GM21390 (cell line): ENCODE data around the gene ZNF793.

ENCODE experiments used
- ATAC-seq: cut with Tn5 transposase; IDR thresholded peaks from one replicate; pipeline ENCODE4 v1.9.1; 2021; ENCODE audit not compliant: unreplicated experiment

The ZNF793 gene

DNA sequence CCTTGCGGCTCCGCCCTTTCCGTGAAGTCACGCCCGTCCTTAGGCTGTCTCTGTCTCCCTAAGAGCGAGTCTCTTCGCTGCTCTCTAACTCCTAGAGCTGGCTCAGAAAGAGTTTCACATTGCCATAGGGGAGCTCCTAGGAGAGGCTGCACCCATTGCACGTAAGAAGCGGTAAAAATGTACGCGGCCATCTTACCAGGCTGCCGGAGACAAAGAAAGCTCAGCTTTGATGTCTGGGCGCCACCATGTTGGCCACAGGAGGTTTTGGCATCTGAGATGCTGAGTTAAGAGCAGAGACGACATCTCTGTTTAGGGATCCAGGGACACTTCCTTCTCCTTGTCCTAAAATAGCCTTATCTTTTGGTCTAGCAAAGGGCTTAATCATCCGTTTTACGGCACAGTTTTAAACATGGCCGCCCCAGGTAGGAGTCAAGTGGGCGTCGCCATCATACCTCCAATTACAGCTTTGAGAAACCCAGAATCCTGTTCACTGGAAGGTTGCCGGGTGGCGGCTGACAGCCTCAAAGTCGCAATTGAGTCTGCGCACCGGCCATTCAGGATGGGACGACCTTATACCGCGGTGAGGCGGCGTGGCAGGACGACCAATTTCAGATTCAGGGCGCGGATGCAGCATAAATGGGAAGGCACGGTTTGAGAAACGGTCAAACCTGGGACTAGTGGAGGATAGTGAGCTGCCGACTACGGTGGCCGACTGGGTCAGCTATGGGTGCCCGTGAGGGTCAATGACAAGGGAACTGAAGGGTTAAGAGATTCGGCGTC, at the start of gene ZNF793:
ZNF793 (plus strand) TSS at position 553 of the 780 bp plus-strand sequence. CDS start 16,501 bp downstream, outside the sequence.
- no peak for ATAC-seq

DNA sequence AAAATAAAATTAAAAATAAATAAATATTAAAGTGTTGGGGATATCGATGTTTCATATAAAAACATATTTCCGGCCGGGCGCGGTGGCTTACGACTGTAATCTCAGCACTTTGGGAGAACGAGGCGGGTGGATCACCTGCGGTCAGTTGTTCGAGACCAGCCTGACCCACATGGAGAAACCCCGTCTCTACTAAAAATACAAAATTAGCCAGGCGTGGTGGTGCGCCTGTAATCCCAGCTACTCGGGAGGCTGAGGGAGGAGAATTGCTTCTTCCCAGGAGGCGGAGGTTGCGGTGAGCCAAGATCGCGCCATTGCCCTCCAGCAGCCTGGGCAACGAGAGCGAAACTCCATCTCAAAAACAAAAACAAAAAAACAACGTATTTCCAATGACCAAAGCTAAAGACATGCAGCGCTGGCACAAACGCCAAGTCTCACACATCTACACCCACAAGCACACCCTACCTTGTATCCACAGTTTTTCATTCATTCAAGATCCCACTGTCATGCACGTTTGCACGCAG, 40.4 kb upstream of the ZNF793 start:
- ATAC-seq: no peak

DNA sequence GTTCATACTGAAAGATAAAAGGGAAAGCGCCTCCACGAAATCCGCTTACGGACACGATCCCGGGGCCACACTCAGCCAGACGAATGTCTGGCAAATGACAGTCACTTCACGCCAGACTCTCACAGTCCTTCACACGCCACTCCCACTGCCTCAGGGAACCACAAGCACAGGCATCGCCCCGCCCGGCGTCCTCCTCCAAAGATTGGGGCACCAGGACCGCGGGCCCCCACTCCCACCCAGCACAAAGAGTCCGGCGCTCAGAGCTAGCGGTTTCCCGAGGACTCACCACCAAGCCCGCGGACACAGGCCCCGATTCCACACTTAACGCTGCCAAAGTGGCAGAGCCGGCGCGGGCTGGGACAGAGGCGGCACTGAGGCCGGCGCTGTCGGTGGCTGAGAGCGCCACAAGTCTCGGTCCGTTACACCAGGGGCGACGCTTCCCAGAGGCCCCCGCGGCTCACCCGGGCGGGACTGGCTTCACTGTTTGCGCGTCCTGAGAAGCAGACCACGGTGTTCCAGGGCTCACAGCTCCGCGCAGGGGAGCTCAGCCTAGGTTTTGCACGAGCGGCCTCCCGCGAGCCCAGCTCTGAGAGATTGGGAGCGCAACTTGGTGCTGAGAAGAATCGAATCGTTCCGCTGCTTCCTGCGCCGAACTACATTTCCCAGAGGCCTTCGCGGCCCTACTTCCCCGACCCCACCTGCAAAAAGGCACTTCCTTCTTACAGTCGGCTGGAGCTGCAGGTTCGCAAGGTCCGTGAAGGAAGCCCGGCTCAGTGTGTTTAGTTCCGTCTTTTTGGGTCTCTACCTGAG, 39.7 kb upstream of the ZNF793 start, which contains the start of gene ZNF569:
ZNF569 (minus strand) TSS at position 647 of the 810 bp plus-strand sequence. CDS start 22,523 bp downstream, outside the sequence.
- ATAC-seq: peak; percentile 60

DNA sequence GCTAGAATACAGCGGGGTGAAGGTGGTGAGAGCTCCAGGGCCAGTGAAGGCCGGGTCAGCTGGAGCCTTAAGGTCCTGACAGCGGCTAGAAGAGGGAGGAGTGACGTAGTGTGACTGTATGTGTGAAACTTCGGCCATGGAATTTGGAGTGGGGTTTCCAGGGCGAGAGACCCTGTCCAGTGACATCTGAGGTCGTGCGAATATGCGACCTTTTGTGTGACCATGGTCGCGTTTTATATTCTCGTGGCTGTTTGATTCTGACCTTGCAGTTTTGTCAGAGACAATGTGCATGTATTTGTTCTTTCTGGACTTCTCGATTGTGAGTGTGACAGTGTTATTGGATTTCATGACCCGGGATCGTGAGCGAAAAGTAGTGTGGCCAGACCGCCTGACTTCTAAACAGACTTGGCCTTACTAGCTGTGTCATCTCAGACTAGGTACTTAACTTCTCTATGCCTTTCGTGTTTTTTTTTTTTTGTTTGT, 39.1 kb upstream of the ZNF793 start:
- no peak for ATAC-seq

DNA sequence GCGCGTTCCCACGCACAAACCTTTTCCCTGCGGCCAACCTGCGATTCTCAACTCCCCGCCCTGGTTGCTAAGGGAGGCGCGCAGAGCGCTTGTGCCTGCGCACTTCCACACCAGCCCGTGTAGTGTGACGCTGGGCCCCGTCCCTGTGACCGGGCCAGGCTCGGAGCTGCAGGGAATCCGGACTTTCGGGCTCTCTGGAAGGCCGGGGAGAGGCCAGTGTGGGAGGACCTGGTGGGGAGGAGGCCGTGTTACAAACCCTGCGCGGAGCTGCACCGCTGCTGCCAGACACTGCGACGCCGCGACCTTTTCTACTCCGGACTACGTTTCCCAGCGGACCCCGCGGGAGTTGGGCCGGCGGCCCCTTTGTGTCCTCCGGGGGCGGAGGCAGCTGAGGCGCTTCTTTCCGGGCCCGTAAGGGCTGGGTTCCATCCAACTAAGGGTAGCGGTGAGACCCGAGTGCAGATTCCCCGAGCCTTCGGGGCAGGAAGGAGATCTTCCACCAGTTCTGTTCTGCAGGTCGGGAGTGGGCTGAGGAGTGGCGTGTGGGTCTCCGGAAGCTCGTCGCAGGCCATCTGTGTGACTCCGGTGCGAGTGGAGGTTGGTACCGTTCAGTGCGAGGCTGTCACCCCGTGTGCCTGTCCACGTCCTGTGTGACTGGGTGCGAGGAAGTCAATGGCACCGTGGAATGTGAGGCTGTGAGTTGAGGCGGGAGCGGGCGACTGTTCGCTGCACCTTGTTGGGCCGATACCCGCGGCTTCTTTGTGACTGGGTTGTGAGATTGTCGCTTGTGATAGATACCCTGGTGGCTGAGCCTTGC, 37.6 kb upstream of the ZNF793 start, which contains the start of gene ZNF570:
ZNF570 (plus strand) TSS at position 396 of the 817 bp plus-strand sequence. CDS start 999 bp downstream, outside the sequence.
- peak; percentile 59 for ATAC-seq

DNA sequence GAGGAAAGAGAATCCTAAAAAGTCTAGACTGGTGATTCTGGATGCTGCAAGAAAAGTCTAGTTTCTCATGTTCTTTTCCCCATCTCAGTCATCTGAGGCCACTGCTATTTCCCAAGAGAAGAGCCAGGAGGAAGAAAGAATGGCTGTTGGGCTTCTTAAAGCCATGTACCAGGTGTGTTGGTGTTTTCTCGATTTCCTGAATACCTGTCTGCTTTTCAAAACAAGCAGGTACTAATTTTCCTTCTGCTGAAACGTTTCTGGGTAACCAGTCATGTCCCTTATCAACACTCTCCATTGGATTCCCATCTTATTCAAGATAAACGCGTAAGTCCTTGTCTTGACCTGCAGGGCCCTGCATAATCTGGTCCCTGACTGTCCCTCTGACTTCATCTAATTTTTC, 36.5 kb upstream of the ZNF793 start:
- ATAC-seq: no peak

DNA sequence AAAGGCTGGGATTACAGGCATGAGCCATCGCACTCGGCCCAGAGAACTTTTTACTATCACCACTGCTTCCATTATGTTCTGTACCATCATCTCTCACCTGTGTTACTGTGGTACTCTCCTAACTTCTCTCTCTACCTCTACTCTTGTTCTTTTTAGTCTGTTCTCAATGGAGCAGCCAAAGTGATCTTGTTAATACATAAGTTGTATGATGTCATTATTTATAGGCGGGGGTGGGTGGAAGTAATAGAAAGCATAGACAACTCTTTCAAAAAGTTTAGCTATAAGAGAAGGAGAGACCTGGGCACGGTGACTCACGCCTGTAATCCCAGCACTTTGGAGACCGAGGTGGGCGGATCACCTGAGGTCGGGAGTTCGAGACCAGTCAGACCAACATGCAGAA, 34.6 kb upstream of the ZNF793 start:
- ATAC-seq: no peak

DNA sequence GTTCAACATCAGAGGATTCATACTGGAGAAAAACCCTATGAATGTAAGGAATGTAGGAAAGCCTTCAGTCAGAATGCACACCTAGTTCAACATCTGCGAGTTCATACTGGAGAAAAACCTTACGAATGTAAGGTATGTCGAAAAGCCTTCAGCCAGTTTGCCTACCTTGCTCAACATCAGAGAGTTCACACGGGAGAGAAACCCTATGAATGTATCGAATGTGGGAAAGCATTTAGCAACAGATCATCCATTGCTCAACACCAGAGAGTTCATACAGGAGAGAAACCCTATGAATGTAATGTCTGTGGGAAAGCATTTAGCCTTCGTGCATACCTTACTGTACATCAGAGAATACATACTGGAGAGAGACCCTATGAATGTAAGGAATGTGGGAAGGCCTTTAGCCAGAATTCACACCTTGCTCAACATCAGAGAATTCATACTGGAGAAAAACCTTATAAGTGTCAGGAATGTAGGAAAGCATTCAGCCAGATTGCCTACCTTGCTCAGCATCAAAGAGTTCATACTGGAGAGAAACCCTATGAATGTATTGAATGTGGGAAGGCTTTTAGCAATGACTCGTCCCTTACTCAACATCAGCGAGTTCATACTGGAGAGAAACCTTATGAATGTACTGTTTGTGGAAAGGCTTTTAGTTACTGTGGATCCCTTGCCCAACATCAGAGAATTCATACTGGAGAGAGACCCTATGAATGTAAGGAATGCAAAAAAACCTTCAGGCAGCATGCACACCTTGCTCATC, 22.2 kb upstream of the ZNF793 start:
- no peak for ATAC-seq

DNA sequence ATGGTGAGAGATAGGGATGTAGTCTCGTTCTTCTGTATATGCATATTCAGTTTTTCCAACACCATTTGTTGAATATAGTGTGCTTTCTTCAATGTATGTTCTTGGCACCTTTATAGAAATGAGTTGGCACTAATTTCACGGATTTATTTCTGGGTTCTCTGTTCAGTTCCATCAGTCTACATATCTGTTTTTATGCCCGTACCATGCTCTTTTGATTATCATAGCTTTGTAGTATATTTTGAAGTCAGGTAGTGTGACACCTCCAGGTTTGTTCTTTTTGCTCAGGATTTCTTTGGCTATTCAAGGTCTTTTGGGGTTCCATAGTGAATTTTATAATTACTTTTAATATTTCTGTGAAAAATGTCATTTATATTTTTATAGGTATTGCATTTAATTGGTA, 14.5 kb upstream of the ZNF793 start:
- no peak for ATAC-seq

DNA sequence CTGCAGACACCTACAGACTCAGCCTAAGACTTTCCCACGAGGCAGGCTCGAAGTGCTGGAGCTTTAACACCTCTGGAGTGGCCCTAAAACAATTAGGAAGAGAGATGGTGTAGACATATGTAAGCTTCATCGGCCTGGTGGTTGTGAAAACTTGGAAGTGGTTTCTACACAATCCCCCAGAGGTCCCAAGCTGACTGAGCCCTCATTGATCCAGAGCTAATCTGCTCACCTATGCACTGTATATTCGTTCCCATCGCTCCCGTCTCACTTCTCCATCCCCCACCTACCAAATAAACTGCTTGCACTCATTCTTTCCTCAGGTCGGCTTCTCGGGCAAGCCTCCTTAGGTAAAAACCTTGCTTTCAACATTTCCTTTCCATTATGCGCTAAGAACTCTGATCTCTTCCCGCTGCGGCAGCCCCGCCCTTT, 767 bp upstream of the ZNF793 start:
- no peak for ATAC-seq

DNA sequence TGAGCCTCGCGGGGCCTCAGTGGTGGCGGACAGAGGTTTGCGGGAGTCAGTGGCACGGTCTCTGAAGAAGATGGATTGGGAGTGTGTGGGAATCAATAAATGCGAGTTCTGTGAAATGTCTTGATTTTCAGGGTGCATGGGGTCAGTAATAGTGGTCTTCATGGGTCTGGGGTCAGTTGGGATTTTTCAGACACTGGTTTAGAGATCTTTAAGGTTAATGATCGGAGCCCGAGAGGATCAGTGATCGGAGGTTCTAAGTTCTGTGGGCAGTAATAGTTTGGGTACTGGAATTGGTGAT, 377 bp downstream of the ZNF793 start:
- no peak for ATAC-seq

DNA sequence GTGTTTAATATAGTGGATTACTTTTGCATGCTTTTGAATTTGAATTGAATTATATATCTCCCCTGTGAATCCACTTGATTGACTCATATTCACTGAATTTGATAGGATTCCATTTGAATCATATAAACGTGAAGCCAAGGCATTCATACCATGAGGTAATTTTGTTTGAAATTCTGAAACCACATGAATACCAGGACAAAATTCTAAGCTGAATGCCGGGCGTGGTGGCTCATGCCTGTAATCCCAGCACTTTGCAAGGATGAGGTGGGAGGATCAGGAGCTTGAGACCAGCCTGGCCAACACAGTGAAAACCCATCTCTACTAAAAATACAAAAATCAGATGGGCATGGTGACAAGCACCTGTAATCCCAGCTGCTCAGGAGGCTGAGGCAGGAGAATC, 4.4 kb downstream of the ZNF793 start:
- no peak for ATAC-seq

DNA sequence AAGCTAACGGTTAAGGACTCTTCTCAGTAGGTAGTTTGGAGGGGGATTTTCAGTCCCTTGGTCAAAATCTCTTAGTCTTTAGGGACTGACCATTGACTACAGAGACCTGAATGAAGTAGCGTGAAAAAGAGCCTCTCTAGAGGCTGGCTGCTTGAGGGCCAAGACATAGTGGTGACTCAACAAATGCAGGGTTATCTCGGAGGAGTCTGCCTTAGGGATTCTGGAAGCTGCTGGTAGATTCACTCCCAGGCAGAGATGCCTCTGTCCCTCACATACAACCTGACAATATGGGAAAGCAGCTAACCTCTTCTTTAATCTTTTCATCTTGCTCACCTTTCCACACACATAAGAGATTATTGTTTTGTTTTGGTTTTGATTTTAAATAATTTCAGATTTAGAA, 5.1 kb downstream of the ZNF793 start:
- no peak for ATAC-seq

DNA sequence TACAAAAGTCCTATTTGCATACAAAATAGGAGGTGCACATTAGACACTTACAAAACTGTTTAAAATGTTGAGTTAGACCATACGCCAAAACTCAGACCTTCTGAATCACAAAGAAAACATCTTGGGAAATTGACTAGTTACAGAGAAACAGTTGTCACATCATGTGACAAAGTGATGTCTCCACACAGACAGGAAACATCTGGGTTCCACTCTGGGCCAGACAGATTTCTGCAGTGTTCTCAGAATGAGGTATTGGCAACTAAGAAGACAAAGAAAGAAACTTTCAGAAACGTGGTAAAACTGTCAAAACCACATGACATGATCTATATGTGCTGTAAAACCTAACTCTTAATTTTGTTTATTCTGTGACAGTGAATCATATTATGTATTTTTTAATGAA, 6.7 kb downstream of the ZNF793 start:
- ATAC-seq: no peak

DNA sequence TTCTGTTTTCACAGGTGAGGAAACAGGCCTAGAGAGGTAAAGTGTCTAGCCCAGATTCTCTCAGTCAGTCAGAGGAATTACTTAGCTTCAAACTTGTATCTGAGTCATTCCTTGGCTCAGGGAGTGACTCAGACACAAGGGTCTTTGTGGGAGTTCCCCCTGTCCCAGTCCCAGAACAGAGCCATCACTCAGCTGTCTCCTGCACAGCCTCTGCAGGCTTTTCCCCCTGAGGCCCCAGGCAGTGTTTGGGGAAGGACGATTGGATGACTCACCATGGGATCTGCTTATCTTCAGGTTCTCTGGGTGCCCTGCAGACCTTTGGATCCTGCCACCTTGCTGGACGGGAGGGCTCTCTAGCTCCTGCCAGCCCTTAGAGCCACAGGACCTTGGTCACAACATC, 13.2 kb downstream of the ZNF793 start:
- no peak for ATAC-seq

DNA sequence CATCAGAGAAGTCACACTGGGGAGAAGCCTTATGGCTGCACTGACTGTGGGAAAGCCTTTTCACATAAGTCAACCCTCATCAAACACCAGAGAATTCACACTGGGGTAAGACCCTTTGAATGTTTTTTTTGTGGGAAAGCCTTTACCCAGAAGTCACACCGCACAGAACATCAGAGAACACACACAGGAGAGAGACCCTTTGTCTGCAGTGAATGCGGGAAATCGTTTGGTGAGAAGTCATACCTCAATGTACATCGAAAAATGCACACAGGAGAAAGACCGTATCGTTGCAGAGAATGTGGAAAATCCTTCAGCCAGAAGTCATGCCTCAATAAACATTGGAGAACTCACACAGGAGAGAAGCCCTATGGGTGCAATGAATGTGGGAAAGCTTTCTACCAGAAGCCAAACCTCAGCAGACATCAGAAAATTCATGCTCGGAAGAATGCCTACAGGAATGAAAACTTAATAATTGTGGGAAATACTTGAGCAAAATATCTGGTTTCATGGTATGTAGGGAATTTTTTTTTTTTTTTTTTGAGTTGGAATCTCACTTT, 30.7 kb downstream of the ZNF793 start:
- no peak for ATAC-seq

DNA sequence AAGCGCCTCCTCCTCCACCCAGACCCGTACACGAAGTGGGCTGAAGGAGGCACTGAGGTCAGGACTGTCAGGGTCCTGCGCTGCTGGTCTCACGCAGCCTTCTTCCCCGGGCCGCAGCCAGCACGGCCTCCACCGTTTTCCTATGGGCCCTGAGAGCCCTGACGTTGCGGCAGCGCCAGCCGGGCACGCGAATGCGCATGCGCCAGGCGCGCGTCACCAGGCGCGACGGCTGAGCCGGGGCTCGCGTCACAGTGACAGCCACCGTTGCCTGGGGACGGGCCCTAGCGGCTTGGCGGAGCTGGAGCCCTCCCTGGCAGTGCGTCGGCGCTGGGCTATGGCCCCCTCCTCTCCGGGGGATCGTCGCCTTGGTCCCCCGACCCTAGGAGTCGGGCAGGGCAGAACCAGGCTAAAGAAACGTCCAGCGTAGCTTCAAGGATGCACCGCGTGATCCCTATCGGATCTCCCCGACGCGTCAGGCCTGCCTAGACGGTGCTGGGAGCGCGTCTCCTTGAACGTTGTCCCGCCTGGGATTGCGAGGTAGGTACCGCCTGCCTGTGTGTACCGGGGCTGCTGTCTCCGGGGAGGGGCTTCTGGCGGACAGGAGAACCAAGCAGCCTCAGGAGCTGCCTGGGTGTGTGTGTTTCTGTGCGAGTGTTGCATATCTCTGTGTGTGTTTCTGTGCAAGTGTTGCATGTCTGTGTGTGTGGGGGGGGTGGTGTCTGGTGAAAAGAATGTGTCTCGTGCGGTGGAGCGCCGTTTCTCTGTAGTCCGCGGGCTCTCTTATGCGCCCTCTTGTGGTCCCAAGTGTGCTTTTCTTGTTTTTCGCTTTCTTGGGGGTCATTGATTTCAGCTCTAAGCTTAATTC, 44.6 kb downstream of the ZNF793 start:
- ATAC-seq: no peak

DNA sequence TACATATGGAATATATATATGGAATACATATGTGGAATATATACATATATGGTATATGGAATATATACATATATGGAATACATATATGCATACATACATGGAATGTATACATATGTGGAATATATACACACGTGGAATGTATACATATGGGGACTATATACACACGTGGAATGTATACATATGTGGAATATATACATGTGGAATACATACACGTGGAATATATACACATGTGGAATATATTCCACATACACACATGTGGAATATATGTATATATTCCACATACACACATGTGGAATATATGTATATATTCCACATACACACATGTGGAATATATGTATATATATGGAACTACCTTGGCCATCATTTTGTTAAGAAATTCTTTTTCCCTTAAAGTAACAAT, 56.8 kb downstream of the ZNF793 start:
- ATAC-seq: no peak
